Measurements from ENCODE around the gene CREB1.

Gene CREB1

DNA sequence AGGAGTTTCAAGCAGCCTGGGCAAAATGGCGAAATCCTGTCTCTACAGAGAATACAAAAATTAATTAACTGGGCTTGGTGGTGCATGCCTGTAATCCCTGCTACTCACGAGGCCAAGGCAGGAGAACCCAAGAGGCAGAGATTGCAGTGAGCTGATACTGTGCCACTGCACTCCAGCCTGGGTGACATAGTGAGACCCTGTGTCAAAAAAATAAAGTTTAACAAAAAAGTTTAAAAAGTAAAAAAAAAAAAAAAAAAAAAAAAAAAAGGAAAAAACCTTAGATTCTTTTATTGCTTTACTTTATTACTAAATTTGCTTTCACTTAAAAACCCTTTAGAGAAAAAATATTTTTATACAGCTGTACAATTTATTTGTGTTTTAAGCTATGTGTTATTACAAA lies 10.7 kb downstream of the CREB1 start:
- no peak overlapping the region for H3K4me3 ChIP-seq (ENCODE audit: low read depth, low read length)

DNA sequence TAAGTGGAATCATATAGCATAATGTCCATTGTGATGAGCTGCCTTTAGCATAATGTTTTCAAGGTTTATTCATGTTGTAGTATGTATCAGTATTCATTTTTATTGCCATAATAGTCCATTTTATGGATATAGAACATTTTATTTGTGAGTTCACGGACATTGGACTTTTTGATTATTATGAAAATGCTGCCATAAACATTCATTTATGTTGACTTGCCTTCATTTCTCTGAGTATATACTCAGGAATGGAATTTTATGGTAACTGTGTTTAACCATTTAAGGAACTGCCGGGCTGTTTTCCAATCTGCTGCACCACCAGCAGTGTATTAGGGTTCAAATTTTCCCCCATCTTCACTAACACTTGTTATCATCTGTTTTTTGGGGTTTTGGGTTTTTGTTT lies 12.2 kb downstream of the CREB1 start:
- no peak overlapping the region for H3K4me3 ChIP-seq (ENCODE audit: low read depth, low read length)

DNA sequence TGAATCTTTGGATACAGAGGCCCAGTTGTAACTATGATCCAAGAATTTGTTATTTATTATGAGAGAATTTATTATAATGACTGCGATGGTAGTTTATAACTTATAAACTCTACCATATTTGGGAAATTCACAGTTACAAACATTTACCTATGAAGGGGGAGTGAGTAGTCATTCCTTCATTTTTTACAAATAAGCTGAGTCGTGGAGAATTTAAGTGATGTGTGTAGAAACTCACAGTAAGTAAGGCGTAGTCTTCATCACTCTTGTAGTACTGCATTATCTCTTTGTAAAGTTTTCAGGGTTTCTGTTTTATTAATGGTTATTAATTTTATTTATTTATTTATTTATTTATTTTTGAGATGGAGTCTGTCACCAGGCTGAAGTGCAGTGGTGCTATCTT lies 13.5 kb downstream of the CREB1 start:
- no peak overlapping the region for H3K4me3 ChIP-seq (ENCODE audit: low read depth, low read length)

DNA sequence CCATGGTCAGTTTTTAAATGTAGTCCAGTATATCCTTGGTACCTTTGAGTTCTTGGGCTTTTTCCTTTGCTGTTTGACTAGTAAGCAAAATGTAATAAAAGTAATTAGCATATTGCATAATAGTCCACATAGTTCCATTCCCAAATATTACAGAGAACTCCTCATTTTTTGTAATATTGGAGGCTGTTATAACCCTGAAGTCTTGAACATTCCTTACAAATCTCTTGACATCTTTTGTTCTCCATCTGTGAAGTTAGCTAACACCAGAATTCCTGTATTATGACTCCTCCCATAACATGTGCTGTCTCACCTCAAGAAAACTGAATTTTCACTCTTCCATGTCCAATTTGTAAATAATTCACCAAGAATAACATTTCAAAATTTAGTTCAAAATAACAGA lies 17.1 kb downstream of the CREB1 start:
- no peak overlapping the region for H3K4me3 ChIP-seq (ENCODE audit: low read depth, low read length)

DNA sequence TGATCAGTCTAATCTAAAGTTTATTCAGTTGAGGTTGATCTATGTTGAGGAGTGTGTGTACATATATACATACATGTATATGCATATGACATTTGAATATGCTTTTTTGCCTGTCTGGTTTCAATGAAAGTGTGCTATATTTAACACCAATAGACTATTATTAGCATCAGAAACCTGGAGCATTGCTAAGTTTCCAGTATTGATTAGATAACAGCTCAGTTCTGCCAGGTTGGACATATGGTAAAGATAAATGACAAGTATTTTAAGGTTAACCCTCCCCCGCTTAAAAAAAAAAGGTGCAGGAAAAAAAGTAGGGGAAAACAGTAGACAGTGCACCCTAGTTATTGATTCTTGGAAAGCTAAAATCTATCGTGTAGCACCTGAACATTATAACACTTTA lies 19.4 kb downstream of the CREB1 start:
- no peak overlapping the region for H3K4me3 ChIP-seq (ENCODE audit: low read depth, low read length)

DNA sequence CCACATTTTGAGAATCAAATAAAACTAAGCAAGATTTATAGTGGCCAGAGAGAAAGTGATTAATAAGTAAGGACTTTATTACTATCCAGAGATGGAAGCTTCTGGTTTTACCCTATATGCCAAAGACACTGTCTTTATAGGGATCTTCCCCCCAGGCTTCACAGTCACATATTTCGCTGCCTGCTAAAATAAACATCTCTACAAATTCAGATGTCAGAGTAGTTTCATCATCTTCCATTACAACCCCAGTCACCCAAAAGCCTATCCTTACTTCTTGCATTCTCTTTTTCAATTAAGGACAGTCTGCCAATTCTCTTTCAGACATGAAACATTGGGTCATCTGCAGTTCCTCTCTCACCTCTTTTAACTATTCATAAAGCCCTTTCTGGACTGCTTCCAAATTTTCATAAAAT lies 28.3 kb downstream of the CREB1 start:
- H3K4me3 ChIP-seq (ENCODE audit: low read depth, low read length): no peak overlapping the region

DNA sequence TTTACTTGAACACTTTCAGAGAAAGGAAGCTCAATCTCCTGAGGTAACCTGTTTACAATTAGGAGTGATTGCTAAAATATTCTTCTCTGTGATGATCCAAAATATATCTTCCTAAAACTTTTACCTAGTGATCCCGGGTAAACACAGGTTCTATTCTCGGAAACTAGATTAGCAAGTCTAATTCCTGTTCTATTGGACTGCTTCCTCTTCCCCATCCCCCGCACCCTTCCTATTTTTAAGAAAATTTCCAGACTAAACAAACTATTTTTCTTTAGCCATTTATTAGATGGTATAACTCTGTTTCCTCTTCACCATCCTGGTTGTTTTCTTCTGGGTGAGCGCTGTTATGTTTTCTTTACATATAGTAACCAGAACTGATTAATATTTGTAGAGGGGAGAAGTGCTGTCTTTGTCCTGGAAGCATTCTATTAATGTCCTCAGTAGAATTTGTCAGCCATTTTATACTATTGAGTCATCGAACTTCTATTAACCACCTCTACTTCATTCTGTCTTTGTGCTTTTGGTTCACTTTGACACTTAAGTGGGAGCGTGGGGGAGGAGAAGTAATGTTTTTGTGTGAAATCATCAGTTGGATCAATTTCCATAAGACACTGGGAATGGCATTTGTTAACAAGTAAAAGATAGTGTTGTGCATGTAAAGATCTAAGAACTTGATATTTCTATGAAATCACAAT lies 31.8 kb downstream of the CREB1 start:
- H3K4me3 ChIP-seq (ENCODE audit: low read depth, low read length): no peak overlapping the region

DNA sequence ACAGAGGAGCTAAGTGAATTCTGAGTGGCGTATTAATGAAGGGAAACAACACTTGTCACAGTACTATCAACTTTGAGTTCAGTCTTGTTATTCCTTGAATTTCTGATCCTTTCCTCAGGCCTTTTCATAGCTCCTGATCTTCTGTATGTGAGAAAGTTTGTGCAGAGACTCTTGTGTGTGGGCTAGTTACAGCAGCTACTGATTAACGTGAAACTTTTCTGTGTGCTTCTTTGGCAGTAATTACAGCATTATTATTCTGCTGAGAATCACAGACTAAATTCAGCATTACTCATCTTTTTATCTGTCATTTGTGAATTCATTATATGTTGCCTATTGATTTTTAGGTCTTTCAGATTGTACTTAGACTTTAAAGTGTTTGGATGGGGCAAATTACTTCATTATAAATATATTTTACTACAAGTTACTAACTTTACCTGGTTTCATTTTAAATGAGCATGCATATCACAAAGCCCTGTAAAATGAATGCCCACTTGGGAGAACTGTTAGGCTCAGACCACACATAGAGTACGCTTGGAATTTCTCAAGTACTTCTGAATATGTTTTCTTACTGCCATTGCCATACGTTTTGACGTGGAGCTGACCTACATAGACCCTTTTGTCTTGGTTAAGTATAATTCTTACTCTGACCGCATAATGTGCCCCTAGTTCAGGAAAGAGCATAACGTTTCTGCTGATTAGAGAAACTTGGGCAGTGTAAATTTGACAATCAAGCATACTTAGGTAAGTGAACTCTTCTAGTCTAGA lies 36.2 kb downstream of the CREB1 start:
- H3K4me3 ChIP-seq (ENCODE audit: low read depth, low read length): no peak overlapping the region

DNA sequence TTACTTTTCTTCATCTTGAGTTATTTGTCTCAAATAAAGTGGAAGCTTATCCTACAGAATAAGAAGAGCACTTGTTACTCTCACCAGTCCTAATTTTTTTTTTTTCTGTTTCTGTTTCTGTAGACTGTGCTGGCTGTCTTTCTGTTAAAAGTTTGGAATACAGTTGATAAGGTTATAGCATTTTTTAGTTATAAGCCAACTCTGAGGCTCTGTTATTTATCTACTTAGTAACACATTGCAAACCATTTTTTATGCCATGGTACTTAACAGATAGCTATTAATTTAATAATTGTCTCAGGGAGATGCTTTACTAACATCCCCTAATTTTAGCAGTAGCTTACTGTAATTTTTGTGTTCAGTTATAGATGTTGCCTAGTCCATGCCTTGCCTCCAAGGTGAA lies 37.9 kb downstream of the CREB1 start:
- H3K4me3 ChIP-seq (ENCODE audit: low read depth, low read length): no peak overlapping the region

DNA sequence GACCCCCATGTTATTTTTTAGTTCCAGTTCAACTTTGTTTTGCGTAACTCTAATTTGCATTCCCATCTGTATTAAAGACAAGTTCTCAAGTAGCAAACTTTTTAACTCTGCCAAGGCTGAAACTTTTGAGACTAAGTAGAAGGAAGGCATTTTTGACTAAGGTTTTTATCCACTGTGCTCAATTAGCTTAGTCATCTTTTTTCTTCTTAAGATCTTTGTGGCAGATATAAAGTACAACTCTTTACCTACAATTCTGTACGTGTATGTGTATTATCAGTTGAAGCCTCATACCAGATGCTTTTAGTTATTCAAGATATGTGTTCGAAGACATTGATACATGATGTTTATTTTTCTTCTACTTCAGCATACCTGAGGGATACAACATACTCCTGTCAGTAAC lies 41.6 kb downstream of the CREB1 start:
- H3K4me3 ChIP-seq (ENCODE audit: low read depth, low read length): no peak overlapping the region

DNA sequence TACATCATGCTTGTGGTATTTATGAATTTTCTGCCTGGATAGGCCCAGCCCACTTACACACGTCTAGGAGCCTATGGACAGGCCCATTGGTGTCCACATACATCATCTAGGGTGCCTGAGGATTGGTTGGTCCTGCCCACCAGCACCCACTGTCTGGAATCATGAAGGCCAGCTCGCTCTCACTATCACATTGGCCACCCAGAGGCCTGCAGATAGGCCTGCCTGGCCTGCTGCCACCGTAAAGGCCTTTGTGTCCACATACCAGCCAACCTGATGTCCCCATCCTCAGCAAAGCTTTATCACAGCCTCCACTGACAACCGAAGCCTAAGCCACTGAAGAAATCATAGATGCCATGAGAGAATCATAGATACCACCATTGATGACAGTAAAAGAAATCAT lies 55.2 kb downstream of the CREB1 start:
- H3K4me3 ChIP-seq (ENCODE audit: low read depth, low read length): no peak overlapping the region

DNA sequence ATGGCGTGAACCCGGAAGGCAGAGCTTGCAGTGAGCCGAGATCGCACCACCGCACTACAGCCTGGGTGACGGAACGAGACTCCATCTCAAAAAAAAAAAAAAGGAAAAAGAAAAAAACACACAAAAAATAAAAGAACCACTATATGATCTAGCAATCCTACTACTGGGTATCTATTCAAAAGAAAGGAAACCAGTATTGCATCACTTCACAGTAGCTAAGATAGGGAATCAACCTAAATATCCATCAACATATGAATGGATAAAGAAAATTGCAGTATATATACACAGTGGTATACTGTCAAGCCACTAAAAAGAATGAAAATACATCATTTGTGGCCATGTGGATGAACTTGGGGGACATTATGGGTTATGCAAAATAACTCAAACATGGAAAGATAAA lies 57.5 kb downstream of the CREB1 start:
- no peak overlapping the region for H3K4me3 ChIP-seq (ENCODE audit: low read depth, low read length)

DNA sequence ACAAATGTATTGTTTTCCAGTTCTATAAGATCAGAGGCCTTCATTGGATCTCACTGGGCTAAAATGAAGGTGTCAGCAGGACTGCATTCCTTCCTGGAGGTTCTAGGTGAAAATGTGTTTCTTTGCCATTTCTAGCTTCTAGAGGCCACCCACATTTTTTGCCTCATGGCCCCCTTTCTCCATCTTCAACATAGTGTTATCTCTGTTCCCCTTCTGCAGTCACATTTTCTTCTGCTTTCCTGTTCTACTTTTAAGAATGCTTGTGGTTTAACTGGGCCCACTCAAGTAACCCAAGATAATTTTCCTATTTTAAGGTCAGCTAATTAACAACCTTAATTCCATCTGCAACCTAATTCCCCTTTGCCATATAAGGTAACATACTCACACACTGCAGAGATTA lies 59.4 kb downstream of the CREB1 start:
- H3K4me3 ChIP-seq (ENCODE audit: low read depth, low read length): no peak overlapping the region

DNA sequence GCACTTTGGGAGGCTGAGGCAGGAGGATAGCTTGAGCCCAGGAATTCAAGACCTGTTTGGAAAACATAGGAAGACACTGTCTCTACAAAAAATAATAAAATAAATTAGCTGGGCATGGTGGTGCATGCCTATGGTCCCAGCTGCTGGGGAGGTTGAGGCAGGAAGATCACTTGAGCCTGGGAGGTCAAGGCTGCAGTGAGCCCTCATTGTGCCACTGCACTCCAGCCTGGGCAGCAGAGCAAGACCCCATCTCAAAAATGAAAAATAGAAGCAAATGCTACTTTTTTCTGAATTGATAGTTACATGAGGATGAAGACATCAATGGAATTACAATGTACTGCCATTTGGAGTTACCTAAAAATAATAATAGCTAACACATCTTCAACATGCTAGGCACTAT lies 63.5 kb downstream of the CREB1 start:
- H3K4me3 ChIP-seq (ENCODE audit: low read depth, low read length): no peak overlapping the region

DNA sequence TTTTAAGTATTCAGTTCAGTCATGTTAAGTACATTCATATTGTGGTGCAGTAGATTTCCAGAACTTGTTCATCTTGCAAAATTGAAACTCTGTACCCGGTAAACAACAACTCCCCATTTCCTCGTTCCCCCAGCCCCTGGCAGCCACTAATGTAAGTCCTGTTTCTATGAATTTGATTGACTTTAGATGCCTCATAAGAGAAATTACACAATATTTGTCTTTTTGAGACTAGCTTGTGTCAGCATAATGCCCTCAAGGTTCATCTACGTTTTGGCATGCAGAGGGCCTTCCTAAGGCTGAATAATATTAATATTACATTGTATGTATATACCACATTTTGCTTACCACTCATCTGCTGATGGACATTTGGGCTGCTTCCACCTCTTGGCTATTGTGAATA lies 64.5 kb downstream of the CREB1 start:
- no peak overlapping the region for H3K4me3 ChIP-seq (ENCODE audit: low read depth, low read length)

DNA sequence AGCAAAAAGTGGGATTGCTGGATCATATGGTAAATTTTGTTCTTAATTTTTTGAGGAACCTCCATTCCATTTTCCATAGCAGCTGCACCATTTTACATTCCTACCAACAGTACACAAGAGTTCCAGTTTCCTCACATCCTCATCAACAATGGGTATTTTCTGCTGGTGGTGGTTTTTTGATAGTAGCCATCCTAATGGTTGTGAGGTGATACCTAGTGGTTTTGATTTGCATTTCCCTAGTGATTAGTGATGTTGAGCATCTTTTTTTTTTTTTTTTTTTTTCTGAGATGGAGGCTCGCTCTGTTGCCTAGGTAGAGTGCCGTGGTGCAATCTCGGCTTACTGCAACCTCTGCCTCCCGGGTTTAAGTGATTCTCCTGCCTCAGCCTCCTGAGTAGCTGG lies 65.0 kb downstream of the CREB1 start:
- H3K4me3 ChIP-seq (ENCODE audit: low read depth, low read length): no peak overlapping the region

DNA sequence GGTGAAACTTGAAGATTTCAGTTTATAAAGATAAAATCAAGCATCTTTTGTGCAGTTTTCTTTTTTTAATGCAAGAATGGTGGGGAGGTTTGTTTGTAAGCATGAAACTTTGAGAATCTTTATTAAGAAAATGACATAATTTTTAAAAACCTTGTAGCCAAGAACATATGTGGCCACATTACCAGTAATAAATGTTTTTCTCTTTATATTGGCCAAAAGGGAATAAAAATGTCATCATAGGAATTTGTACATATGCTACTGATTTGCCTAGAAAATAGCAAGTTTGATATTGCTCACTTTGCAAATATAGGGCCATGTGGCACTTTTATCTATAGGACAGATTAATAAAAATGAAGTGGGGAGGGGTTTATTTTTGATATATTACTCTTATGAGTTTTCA lies 69.9 kb downstream of the CREB1 start:
- no peak overlapping the region for H3K4me3 ChIP-seq (ENCODE audit: low read depth, low read length)

DNA sequence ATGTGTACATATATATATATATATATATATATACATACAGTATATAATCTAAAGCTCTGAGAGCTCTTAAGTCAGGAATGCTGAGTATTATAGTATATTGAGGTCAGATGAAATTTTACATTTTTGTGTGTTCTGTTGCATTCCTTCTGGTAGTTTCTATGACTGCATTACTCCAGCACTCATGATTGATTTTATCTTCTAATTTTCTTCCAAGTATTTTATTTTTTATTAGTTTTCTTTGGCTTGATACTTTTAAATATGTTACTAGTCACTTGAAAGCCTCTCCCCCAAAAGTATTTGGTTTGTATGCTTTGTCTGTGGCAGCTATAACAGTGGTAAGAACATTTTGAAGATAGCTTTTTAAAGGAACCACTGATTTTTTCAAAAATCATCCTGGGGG lies 70.5 kb downstream of the CREB1 start:
- H3K4me3 ChIP-seq (ENCODE audit: low read depth, low read length): no peak overlapping the region

DNA sequence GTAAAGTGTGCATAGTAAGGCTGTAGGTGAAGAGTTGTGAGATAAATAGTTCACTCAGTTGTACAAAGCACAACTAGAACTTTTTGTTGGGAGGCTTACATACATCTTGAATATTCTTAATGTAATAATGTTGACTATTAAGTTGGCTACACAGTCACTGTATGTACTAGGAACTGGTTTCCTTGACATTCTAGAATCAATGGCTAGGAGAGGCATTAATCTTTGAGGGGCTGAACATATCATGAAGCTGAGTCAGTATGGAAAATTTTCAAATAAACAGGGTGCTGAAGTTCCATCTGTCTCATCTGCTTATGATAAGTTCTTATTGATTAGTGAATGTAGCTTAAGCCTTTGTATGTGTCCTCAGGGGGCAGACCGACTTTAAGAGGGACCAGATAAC lies 72.0 kb downstream of the CREB1 start:
- no peak overlapping the region for H3K4me3 ChIP-seq (ENCODE audit: low read depth, low read length)

DNA sequence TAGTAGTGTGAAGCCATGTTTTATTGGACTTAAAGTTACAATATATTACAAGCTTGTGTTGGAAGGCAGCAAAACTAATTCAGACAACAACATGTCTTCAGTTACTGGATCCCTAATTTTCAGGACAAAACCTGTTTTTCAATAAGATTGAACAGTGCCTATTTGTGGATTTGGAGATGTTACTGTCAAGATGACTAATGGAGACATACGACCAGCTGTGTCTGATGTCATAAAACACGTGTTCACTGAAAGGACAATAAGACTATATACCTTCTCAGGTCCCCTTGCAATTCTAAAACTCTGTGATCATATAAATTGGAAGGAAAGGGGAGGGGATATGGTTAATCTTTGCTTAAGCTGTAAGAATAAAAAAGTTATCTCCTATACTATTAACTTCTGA lies 73.7 kb downstream of the CREB1 start:
- H3K4me3 ChIP-seq (ENCODE audit: low read depth, low read length): no peak overlapping the region

DNA sequence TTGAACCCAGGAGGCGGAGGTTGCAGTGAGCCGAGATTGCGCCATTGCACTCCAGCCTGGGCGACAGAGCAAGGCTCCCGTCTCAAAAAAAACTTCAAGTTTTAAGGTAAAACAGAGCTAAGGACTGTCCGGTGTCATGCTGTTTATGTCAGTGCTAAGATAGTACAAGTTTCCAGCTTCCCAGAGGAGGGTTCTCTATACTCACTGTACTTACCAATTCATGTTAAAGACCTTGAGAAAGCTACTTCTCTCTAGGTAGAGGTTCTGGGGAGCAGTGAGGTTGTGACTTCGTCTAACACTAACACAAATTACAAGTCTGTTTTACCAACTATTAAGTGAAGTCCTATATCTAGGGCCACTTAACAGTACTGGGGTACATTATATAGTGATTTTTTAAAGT lies 76.6 kb downstream of the CREB1 start:
- H3K4me3 ChIP-seq (ENCODE audit: low read depth, low read length): no peak overlapping the region

DNA sequence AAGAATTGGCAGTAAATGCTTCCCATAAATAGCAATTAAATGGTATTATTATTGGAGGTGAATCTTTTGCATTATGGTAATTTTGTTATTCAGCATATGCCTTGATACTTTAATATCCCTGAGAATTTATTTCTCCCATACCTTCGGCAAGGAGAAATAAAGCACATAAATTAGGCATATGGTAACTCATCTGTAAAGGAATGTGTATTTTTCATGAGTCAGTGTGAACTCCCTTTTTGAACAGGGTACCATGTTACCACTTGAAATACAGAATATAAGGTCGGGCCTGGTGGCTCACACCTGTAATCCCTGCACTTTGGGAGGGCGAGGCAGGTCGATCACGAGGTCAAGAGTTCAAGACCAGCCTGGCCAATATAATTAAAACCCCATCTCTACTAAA lies 77.1 kb downstream of the CREB1 start:
- no peak overlapping the region for H3K4me3 ChIP-seq (ENCODE audit: low read depth, low read length)

DNA sequence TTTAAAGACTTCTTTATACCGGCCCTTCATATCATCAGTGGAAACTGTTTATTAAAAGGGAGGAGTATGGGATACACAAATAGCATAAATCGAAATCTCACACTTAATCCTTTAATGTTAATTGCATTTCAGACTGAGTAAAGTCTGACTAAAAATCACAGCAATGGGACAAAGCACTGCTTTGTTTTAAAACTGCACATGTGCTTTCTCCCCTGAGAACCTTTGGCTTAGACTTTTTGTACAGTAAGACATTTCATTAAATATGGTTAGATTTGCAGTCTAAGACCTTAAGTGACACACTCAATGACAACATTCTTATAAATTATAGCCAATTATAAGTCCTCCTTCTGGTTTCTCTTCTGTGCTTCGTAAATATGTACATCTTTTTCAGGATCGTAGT lies 83.0 kb downstream of the CREB1 start:
- H3K4me3 ChIP-seq (ENCODE audit: low read depth, low read length): no peak overlapping the region
